ENCODE data around the gene SUPT4H1.

Gene SUPT4H1

GRCh38 chr17:58329035-58329809 lies 22.8 kb downstream of the SUPT4H1 start:
- peak; percentile 75 for DNase-seq (ENCODE audit: low read depth)

GRCh38 chr17:58328195-58329034 lies 23.6 kb downstream of the SUPT4H1 start, which contains the start of gene TSPOAP1:
Gene TSPOAP1, minus strand, starts transcription at chr17:58328795. Its CDS starts 875 bp downstream, at chr17:58327920.
- peak; percentile 79 for DNase-seq (ENCODE audit: low read depth)

GRCh38 chr17:58327363-58328194 lies 24.4 kb downstream of the SUPT4H1 start:
- peak; percentile 45 for DNase-seq (ENCODE audit: low read depth)

- no peak for DNase-seq (ENCODE audit: low read depth)
Observed at GRCh38 chr17:58326609-58327362, 25.2 kb downstream of the SUPT4H1 start.

GRCh38 chr17:58325976-58326468 lies 26.0 kb downstream of the SUPT4H1 start:
- no peak for DNase-seq (ENCODE audit: low read depth)

GRCh38 chr17:58325289-58325726 lies 26.7 kb downstream of the SUPT4H1 start:
- no peak for DNase-seq (ENCODE audit: low read depth)

- no peak for DNase-seq (ENCODE audit: low read depth)
Observed at GRCh38 chr17:58324409-58325288, 27.4 kb downstream of the SUPT4H1 start.

- no peak for DNase-seq (ENCODE audit: low read depth)
Observed at GRCh38 chr17:58324056-58324408, 28.0 kb downstream of the SUPT4H1 start.

- DNase-seq (ENCODE audit: low read depth), result no peak
Observed at GRCh38 chr17:58323366-58324055, 28.5 kb downstream of the SUPT4H1 start.

- no peak for DNase-seq (ENCODE audit: low read depth)
Observed at GRCh38 chr17:58322581-58323185, 29.3 kb downstream of the SUPT4H1 start.

- no peak for DNase-seq (ENCODE audit: low read depth)
Observed at GRCh38 chr17:58321571-58322525, 30.2 kb downstream of the SUPT4H1 start.

GRCh38 chr17:58320570-58321323 lies 31.3 kb downstream of the SUPT4H1 start:
- no peak for DNase-seq (ENCODE audit: low read depth)

- DNase-seq (ENCODE audit: low read depth), result no peak
Observed at GRCh38 chr17:58320163-58320558, 31.8 kb downstream of the SUPT4H1 start.

- no peak for DNase-seq (ENCODE audit: low read depth)
Observed at GRCh38 chr17:58319173-58320162, 32.5 kb downstream of the SUPT4H1 start.

- DNase-seq (ENCODE audit: low read depth), result no peak
Observed at GRCh38 chr17:58318627-58319172, 33.3 kb downstream of the SUPT4H1 start.

- no peak for DNase-seq (ENCODE audit: low read depth)
Observed at GRCh38 chr17:58318065-58318481, 33.9 kb downstream of the SUPT4H1 start.
